Glomerular endothelial cell (primary cell): ENCODE data around the gene HOXA6. TPM values are rescaled to one million over a fixed set of nuclear protein-coding genes. Genes with fewer than 3 reads are reported as not detected.

Experiments
- DNase-seq: peaks from one replicate; pipeline ENCODE4 v3.0.0-alpha.2; 2011; ENCODE audit warnings: low read depth, low spot score; ENCODE audit errors: extremely low read depth
- total RNA-seq: library from RNA; depleted of rRNA; stranded (reverse); fragments of >200 nt; gene quantifications from 2 replicates; pipeline ENCODE4 v1.2.3, GENCODE V29; 2015

HOXA6 gene
- total RNA-seq, 1 donor from 2014 or later = 3.9 TPM

- DNase-seq = no peak
Observed at GRCh38 chr7:27141923-27142579, 5.5 kb downstream of the HOXA6 start.

- DNase-seq = no peak
Observed at GRCh38 chr7:27141137-27141922, 6.2 kb downstream of the HOXA6 start.

GRCh38 chr7:27140126-27140857 is 7.3 kb downstream of the HOXA6 start:
- no peak for DNase-seq

GRCh38 chr7:27139334-27140125 is 8.0 kb downstream of the HOXA6 start:
- DNase-seq = no peak

- no peak for DNase-seq
Observed at GRCh38 chr7:27138985-27139333, 8.6 kb downstream of the HOXA6 start.

GRCh38 chr7:27138472-27138871 is 9.1 kb downstream of the HOXA6 start:
- no peak for DNase-seq

- DNase-seq = no peak
Observed at GRCh38 chr7:27137640-27138315, 9.8 kb downstream of the HOXA6 start.

- no peak for DNase-seq
Observed at GRCh38 chr7:27134392-27134791, 13.2 kb downstream of the HOXA6 start.

GRCh38 chr7:27133409-27134231 is 14.0 kb downstream of the HOXA6 start:
- no peak for DNase-seq

- no peak for DNase-seq
Observed at GRCh38 chr7:27132978-27133377, 14.6 kb downstream of the HOXA6 start.

GRCh38 chr7:27132214-27132613 is 15.4 kb downstream of the HOXA6 start:
- DNase-seq = no peak

- DNase-seq = no peak
Observed at GRCh38 chr7:27131390-27131819, 16.2 kb downstream of the HOXA6 start.

GRCh38 chr7:27130540-27131389 is 16.8 kb downstream of the HOXA6 start, which contains the start of gene HOXA4:
Gene HOXA4, minus strand, starts transcription at chr7:27130757. Its CDS starts 24 bp downstream, at chr7:27130733.
- DNase-seq = no peak

- DNase-seq = no peak
Observed at GRCh38 chr7:27129729-27130539, 17.6 kb downstream of the HOXA6 start.

GRCh38 chr7:27128776-27129728 is 18.5 kb downstream of the HOXA6 start:
- no peak for DNase-seq

- no peak for DNase-seq
Observed at GRCh38 chr7:27128034-27128433, 19.5 kb downstream of the HOXA6 start.
